ENCODE results near the gene PLEK.
A peak's percentile ranks its signal among the peaks of the same experiment; 100 is the strongest.

The PLEK gene

GRCh38 chr2:68417926-68418325 is 52.8 kb downstream of the PLEK start:
- Histone ChIP-seq H3K27ac (ENCODE audit: low read depth, low read length) (no peak overlapping the region), H3K9ac (ENCODE audit: low read depth, low read length) (no peak overlapping the region), H3K9me3 (ENCODE audit: control insufficient read depth, insufficient read depth, low read length) (no peaks in the 10 kb centered on the region), H3K27me3 (ENCODE audit: control insufficient read depth, insufficient read depth, low read length) (no peaks in the 10 kb centered on the region), H3K4me1 (ENCODE audit: control insufficient read depth, insufficient read depth, low read length) (peaks cover 20% of the 10 kb centered on the region), H3K4me3 (ENCODE audit: low read depth, low read length) (no peak overlapping the region), H3K36me3 (ENCODE audit: control insufficient read depth, insufficient read depth, low read length) (no peaks in the 10 kb centered on the region)

- H3K27ac ChIP-seq (ENCODE audit: low read depth, low read length): peak overlapping the region; percentile 70
- no peaks in the 10 kb centered on the region for H3K9me3 ChIP-seq (ENCODE audit: control insufficient read depth, insufficient read depth, low read length)
- H3K27me3 ChIP-seq (ENCODE audit: control insufficient read depth, insufficient read depth, low read length): no peaks in the 10 kb centered on the region
- H3K36me3 ChIP-seq (ENCODE audit: control insufficient read depth, insufficient read depth, low read length): no peaks in the 10 kb centered on the region
- H3K4me3 ChIP-seq (ENCODE audit: low read depth, low read length): peak overlapping the region; percentile 9; the same call in 1 of the 2 replicates
- no peak overlapping the region for H3K9ac ChIP-seq (ENCODE audit: low read depth, low read length)
- peaks cover 20% of the 10 kb centered on the region for H3K4me1 ChIP-seq (ENCODE audit: control insufficient read depth, insufficient read depth, low read length)
These were observed 53.3 kb downstream of the PLEK start for GRCh38 chr2:68418419-68418818.

GRCh38 chr2:68418855-68419254 is 53.8 kb downstream of the PLEK start:
- no peaks in the 10 kb centered on the region for H3K27me3 ChIP-seq (ENCODE audit: control insufficient read depth, insufficient read depth, low read length)
- no peak overlapping the region for H3K9ac ChIP-seq (ENCODE audit: low read depth, low read length)
- H3K36me3 ChIP-seq (ENCODE audit: control insufficient read depth, insufficient read depth, low read length): no peaks in the 10 kb centered on the region
- peaks cover 20% of the 10 kb centered on the region for H3K4me1 ChIP-seq (ENCODE audit: control insufficient read depth, insufficient read depth, low read length)
- H3K4me3 ChIP-seq (ENCODE audit: low read depth, low read length): peak overlapping the region; percentile 9; the same call in 1 of the 2 replicates
- H3K27ac ChIP-seq (ENCODE audit: low read depth, low read length): peak overlapping the region; percentile 70
- no peaks in the 10 kb centered on the region for H3K9me3 ChIP-seq (ENCODE audit: control insufficient read depth, insufficient read depth, low read length)

GRCh38 chr2:68420254-68420910 is 55.3 kb downstream of the PLEK start:
- H3K4me3 ChIP-seq (ENCODE audit: low read depth, low read length): no peak overlapping the region
- H3K27ac ChIP-seq (ENCODE audit: low read depth, low read length): no peak overlapping the region
- H3K9me3 ChIP-seq (ENCODE audit: control insufficient read depth, insufficient read depth, low read length): no peaks in the 10 kb centered on the region
- H3K36me3 ChIP-seq (ENCODE audit: control insufficient read depth, insufficient read depth, low read length): no peaks in the 10 kb centered on the region
- H3K27me3 ChIP-seq (ENCODE audit: control insufficient read depth, insufficient read depth, low read length): no peaks in the 10 kb centered on the region
- no peak overlapping the region for H3K9ac ChIP-seq (ENCODE audit: low read depth, low read length)
- H3K4me1 ChIP-seq (ENCODE audit: control insufficient read depth, insufficient read depth, low read length): peaks cover 20% of the 10 kb centered on the region

- no peak overlapping the region for H3K4me3 ChIP-seq (ENCODE audit: low read depth, low read length)
- no peak overlapping the region for H3K27ac ChIP-seq (ENCODE audit: low read depth, low read length)
- no peak overlapping the region for H3K9ac ChIP-seq (ENCODE audit: low read depth, low read length)
- no peaks in the 10 kb centered on the region for H3K36me3 ChIP-seq (ENCODE audit: control insufficient read depth, insufficient read depth, low read length)
- peaks cover 7% of the 10 kb centered on the region for H3K4me1 ChIP-seq (ENCODE audit: control insufficient read depth, insufficient read depth, low read length)
- no peaks in the 10 kb centered on the region for H3K9me3 ChIP-seq (ENCODE audit: control insufficient read depth, insufficient read depth, low read length)
- no peaks in the 10 kb centered on the region for H3K27me3 ChIP-seq (ENCODE audit: control insufficient read depth, insufficient read depth, low read length)
These were observed 59.0 kb downstream of the PLEK start for GRCh38 chr2:68423966-68424650.

- Histone ChIP-seq H3K4me1 (ENCODE audit: control insufficient read depth, insufficient read depth, low read length) (no peaks in the 10 kb centered on the region), H3K36me3 (ENCODE audit: control insufficient read depth, insufficient read depth, low read length) (no peaks in the 10 kb centered on the region), H3K9me3 (ENCODE audit: control insufficient read depth, insufficient read depth, low read length) (no peaks in the 10 kb centered on the region), H3K27me3 (ENCODE audit: control insufficient read depth, insufficient read depth, low read length) (no peaks in the 10 kb centered on the region), H3K9ac (ENCODE audit: low read depth, low read length) (no peak overlapping the region), H3K4me3 (ENCODE audit: low read depth, low read length) (no peak overlapping the region), H3K27ac (ENCODE audit: low read depth, low read length) (no peak overlapping the region)
These were observed 60.4 kb downstream of the PLEK start for GRCh38 chr2:68425503-68425902.

- no peak overlapping the region for H3K4me3 ChIP-seq (ENCODE audit: low read depth, low read length)
- H3K4me1 ChIP-seq (ENCODE audit: control insufficient read depth, insufficient read depth, low read length): no peaks in the 10 kb centered on the region
- no peaks in the 10 kb centered on the region for H3K36me3 ChIP-seq (ENCODE audit: control insufficient read depth, insufficient read depth, low read length)
- no peaks in the 10 kb centered on the region for H3K9me3 ChIP-seq (ENCODE audit: control insufficient read depth, insufficient read depth, low read length)
- H3K9ac ChIP-seq (ENCODE audit: low read depth, low read length): no peak overlapping the region
- H3K27ac ChIP-seq (ENCODE audit: low read depth, low read length): no peak overlapping the region
- no peaks in the 10 kb centered on the region for H3K27me3 ChIP-seq (ENCODE audit: control insufficient read depth, insufficient read depth, low read length)
These were observed 61.4 kb downstream of the PLEK start for GRCh38 chr2:68426446-68426845.

- Histone ChIP-seq H3K36me3 (ENCODE audit: control insufficient read depth, insufficient read depth, low read length) (no peaks in the 10 kb centered on the region), H3K27ac (ENCODE audit: low read depth, low read length) (no peak overlapping the region), H3K27me3 (ENCODE audit: control insufficient read depth, insufficient read depth, low read length) (no peaks in the 10 kb centered on the region), H3K4me3 (ENCODE audit: low read depth, low read length) (no peak overlapping the region), H3K9ac (ENCODE audit: low read depth, low read length) (no peak overlapping the region), H3K9me3 (ENCODE audit: control insufficient read depth, insufficient read depth, low read length) (no peaks in the 10 kb centered on the region), H3K4me1 (ENCODE audit: control insufficient read depth, insufficient read depth, low read length) (no peaks in the 10 kb centered on the region)
These were observed 61.9 kb downstream of the PLEK start for GRCh38 chr2:68426848-68427579.

GRCh38 chr2:68428126-68428525 is 63.0 kb downstream of the PLEK start:
- Histone ChIP-seq H3K27me3 (ENCODE audit: control insufficient read depth, insufficient read depth, low read length) (no peaks in the 10 kb centered on the region), H3K4me3 (ENCODE audit: low read depth, low read length) (no peak overlapping the region), H3K36me3 (ENCODE audit: control insufficient read depth, insufficient read depth, low read length) (no peaks in the 10 kb centered on the region), H3K4me1 (ENCODE audit: control insufficient read depth, insufficient read depth, low read length) (no peaks in the 10 kb centered on the region), H3K27ac (ENCODE audit: low read depth, low read length) (no peak overlapping the region), H3K9ac (ENCODE audit: low read depth, low read length) (no peak overlapping the region), H3K9me3 (ENCODE audit: control insufficient read depth, insufficient read depth, low read length) (no peaks in the 10 kb centered on the region)

GRCh38 chr2:68428746-68429145 is 63.7 kb downstream of the PLEK start:
- Histone ChIP-seq H3K4me3 (ENCODE audit: low read depth, low read length) (no peak overlapping the region), H3K4me1 (ENCODE audit: control insufficient read depth, insufficient read depth, low read length) (no peaks in the 10 kb centered on the region), H3K27me3 (ENCODE audit: control insufficient read depth, insufficient read depth, low read length) (no peaks in the 10 kb centered on the region), H3K27ac (ENCODE audit: low read depth, low read length) (no peak overlapping the region), H3K9ac (ENCODE audit: low read depth, low read length) (no peak overlapping the region), H3K9me3 (ENCODE audit: control insufficient read depth, insufficient read depth, low read length) (no peaks in the 10 kb centered on the region), H3K36me3 (ENCODE audit: control insufficient read depth, insufficient read depth, low read length) (no peaks in the 10 kb centered on the region)

GRCh38 chr2:68429311-68429826 is 64.3 kb downstream of the PLEK start:
- H3K4me1 ChIP-seq (ENCODE audit: control insufficient read depth, insufficient read depth, low read length): no peaks in the 10 kb centered on the region

More at GRCh38 chr2:68429311-68429826, 64.3 kb downstream of the PLEK start:
- Histone ChIP-seq H3K27me3 (ENCODE audit: control insufficient read depth, insufficient read depth, low read length) (no peaks in the 10 kb centered on the region), H3K4me3 (ENCODE audit: low read depth, low read length) (no peak overlapping the region), H3K9ac (ENCODE audit: low read depth, low read length) (no peak overlapping the region), H3K9me3 (ENCODE audit: control insufficient read depth, insufficient read depth, low read length) (no peaks in the 10 kb centered on the region), H3K27ac (ENCODE audit: low read depth, low read length) (no peak overlapping the region), H3K36me3 (ENCODE audit: control insufficient read depth, insufficient read depth, low read length) (no peaks in the 10 kb centered on the region)

Measured in HUES48 (cell line).